Aorta (tissue), 5 donors: ENCODE data around the gene CEP170B. TPM values are rescaled to one million over a fixed set of nuclear protein-coding genes. Genes with fewer than 3 reads are reported as not detected.
"Not testable (repeated sequence)": the region's sequence is repeated elsewhere in the genome, so short reads cannot be mapped to it uniquely, and the experiment has no call there.

Experiments
- ATAC-seq: fragments of 200-7000 bp; cut with Tn5 transposase; one replicate; pipeline ENCODE4 v1.9.1; 2022; ENCODE audit warnings: moderate library complexity; ENCODE audit not compliant: low FRiP score
- DNase-seq, 2 donors: peaks; one replicate each; pipeline ENCODE4 v3.0.0-alpha.2; 2020
- H3K27ac ChIP-seq, 2 donors: one replicate each; pipeline ENCODE4 v1.5.1; 2013; ENCODE audit warnings: low read length in 2 of 2, mild to moderate bottlenecking in 2 of 2, moderate library complexity in 2 of 2, control low read depth in 1 of 2, inconsistent platforms in 1 of 2, low read depth in 1 of 2
- H3K27me3 ChIP-seq, 2 donors: one replicate each; pipeline ENCODE4 v1.6.1; 2013; ENCODE audit warnings: control low read depth in 1 of 2, low read length in 1 of 2, mild to moderate bottlenecking in 1 of 2, moderate library complexity in 1 of 2; ENCODE audit not compliant: insufficient read depth in 2 of 2, control insufficient read depth in 1 of 2
- H3K36me3 ChIP-seq, 2 donors: one replicate each; pipeline ENCODE4 v1.6.1; 2013; ENCODE audit warnings: control low read depth in 1 of 2, low read length in 1 of 2, mild to moderate bottlenecking in 1 of 2; ENCODE audit not compliant: insufficient read depth in 2 of 2, control insufficient read depth in 1 of 2
- H3K4me1 ChIP-seq, 2 donors: one replicate each; pipeline ENCODE4 v1.6.1; 2013; ENCODE audit warnings: low read length in 2 of 2, control low read depth in 1 of 2, mild to moderate bottlenecking in 1 of 2, moderate library complexity in 1 of 2; ENCODE audit not compliant: insufficient read depth in 2 of 2, control insufficient read depth in 1 of 2
- H3K4me3 ChIP-seq, 2 donors: one replicate each; pipeline ENCODE4 v1.5.1; 2013; ENCODE audit warnings: low read length in 2 of 2, control low read depth in 1 of 2, mild to moderate bottlenecking in 1 of 2
- H3K9me3 ChIP-seq: one replicate; pipeline ENCODE4 v1.6.1; 2013; ENCODE audit warnings: mild to moderate bottlenecking, low read length; ENCODE audit not compliant: control insufficient read depth
- WGBS, 2 donors: extraction: QIAGEN DNeasy Blood & Tissue Kit; methylation state at CpG; one replicate each; pipeline ENCODE4 v1.1.7; 2013; 5-methylcytosine and 5-hydroxymethylcytosine counted together
- intact Hi-C, 2 donors: fragments of 100-400 bp; cut with DNase I; formaldehyde crosslinking; loops; one replicate each; pipeline versions ENCODE4 v1.14.2 to v1.15.0; 2022
- polyA plus RNA-seq, 2 donors: library from polyadenylated mRNA; stranded (reverse); fragments of 200-250 nt; gene quantifications; one replicate each; pipeline ENCODE4 v1.2.3, GENCODE V29; 2013
- total RNA-seq, 2 donors: library from RNA; stranded (reverse); fragmentation: NEBNext Ultra II Directional; extraction: Animal tissue kit (Norgen Biotek cat#: 25700); gene quantifications; one replicate each; pipeline ENCODE4 v1.2.1, GENCODE V29; 2021
- donor health status: healthy with polysubstance abuse.
- donor health status: Bipolar disorder and iron deficiency.
- donor health status: DM: no; HTN: no; CAD: no.
- donor health status: DM: no; HTN: no; CAD: no.
- donor health status: DM: yes; HTN: yes; CAD: no.

CEP170B gene
- total and polyA plus RNA-seq, 4 donors, result 6.4 to 36.2 (median 23.1) TPM

- no peaks in the 10 kb centered on the region for H3K27me3 ChIP-seq
- no peaks in the 10 kb centered on the region for H3K36me3 ChIP-seq
- no peak for ATAC-seq
- H3K4me1 ChIP-seq, result no peaks in the 10 kb centered on the region
- H3K27ac ChIP-seq, result no peak overlapping the region
- no peak overlapping the region for H3K4me3 ChIP-seq
- intact Hi-C loops, result no loop called here
- H3K9me3 ChIP-seq, result no peaks in the 10 kb centered on the region
- DNase-seq, result peak in 1 of 2 donors; percentile 32
- 88% methylated on average over 22 of the region's 22 CpGs for WGBS, 2 donors
These were observed 42.0 kb upstream of the CEP170B start for GRCh38 chr14:104822821-104823615.

- WGBS, 2 donors, result 97 to 98% methylated on average over 2 of the region's 2 CpGs
- Histone ChIP-seq H3K4me3 (no peak overlapping the region), H3K27ac (no peak overlapping the region), H3K27me3 (no peaks in the 10 kb centered on the region), H3K4me1 (no peaks in the 10 kb centered on the region), H3K36me3 (no peaks in the 10 kb centered on the region), H3K9me3 (no peaks in the 10 kb centered on the region)
- intact Hi-C loops, result loop anchor here in 1 of 2 donors (2.0 kb wide), 1 partner anchor 54 kb away; no protein-coding TSS in a partner anchor
- DNase-seq (no peak), ATAC-seq (no peak)
These were observed 40.6 kb upstream of the CEP170B start for GRCh38 chr14:104824353-104824997.

- no peak overlapping the region for H3K27ac ChIP-seq
- WGBS, 2 donors, result 0 to 1% methylated on average over 38 to 54 of the region's 54 CpGs
These were observed 38.7 kb upstream of the CEP170B start for GRCh38 chr14:104826189-104826860.

GRCh38 chr14:104826861-104827176, 38.2 kb upstream of the CEP170B start:
- H3K27me3 ChIP-seq, result no peaks in the 10 kb centered on the region
- H3K4me3 ChIP-seq, result peak overlapping the region in 1 of 2 donors; percentile 27
- intact Hi-C loops, result loop anchor here in 1 of 2 donors (1.0 kb wide), 1 partner anchor 59 kb away; no protein-coding TSS in a partner anchor
- WGBS, 2 donors, result 1 to 2% methylated on average over 23 to 27 of the region's 27 CpGs
- H3K27ac ChIP-seq, result no peak overlapping the region
- DNase-seq (no peak), ATAC-seq (no peak)
- no peaks in the 10 kb centered on the region for H3K36me3 ChIP-seq
- no peaks in the 10 kb centered on the region for H3K9me3 ChIP-seq
- H3K4me1 ChIP-seq, result no peaks in the 10 kb centered on the region

More at GRCh38 chr14:104826189-104826860, 38.7 kb upstream of the CEP170B start:
- Histone ChIP-seq H3K9me3 (no peaks in the 10 kb centered on the region), H3K4me1 (no peaks in the 10 kb centered on the region), H3K27me3 (no peaks in the 10 kb centered on the region), H3K36me3 (no peaks in the 10 kb centered on the region), H3K4me3 (peak overlapping the region; percentile 27 to 41)
- ATAC-seq (peak; percentile 96), DNase-seq (peak; percentile 94 to 98)
- intact Hi-C loops, result loop anchor here in 1 of 2 donors (1.0 kb wide), 1 partner anchor 58 kb away; no protein-coding TSS in a partner anchor

GRCh38 chr14:104827177-104828055, 37.7 kb upstream of the CEP170B start:
- H3K27me3 ChIP-seq, result no peaks in the 10 kb centered on the region
- no peak overlapping the region for H3K4me3 ChIP-seq
- intact Hi-C loops, result no loop called here
- no peak overlapping the region for H3K27ac ChIP-seq
- DNase-seq, result no peak
- no peaks in the 10 kb centered on the region for H3K4me1 ChIP-seq
- no peaks in the 10 kb centered on the region for H3K9me3 ChIP-seq
- WGBS, 2 donors, result 10% methylated on average over 39 of the region's 39 CpGs
- H3K36me3 ChIP-seq, result no peaks in the 10 kb centered on the region
- peak; percentile 50 for ATAC-seq

DNA sequence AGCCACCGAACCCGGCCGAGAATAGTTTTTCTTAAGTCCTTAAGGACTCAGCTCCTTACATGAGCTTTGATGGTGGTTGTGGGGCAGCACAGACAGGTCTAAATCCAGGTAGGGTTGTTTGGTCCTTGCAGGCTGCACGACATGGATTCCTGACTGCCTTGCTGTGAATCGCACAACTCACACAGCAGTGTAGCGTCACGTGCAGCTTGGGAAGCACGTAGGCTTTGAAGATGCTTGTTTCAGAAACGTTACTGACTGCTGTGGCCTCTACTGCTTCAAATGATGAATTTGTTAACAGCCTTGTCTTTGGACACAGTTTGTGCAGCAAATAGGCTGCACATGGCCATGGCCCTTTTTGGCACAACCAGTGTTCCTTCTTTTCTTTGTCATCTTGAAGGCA, 34.3 kb upstream of the CEP170B start:
- no peaks in the 10 kb centered on the region for H3K36me3 ChIP-seq
- H3K4me3 ChIP-seq, result no peak overlapping the region
- no peaks in the 10 kb centered on the region for H3K9me3 ChIP-seq
- H3K27me3 ChIP-seq, result no peaks in the 10 kb centered on the region
- intact Hi-C loops, result no loop called here
- ATAC-seq (no peak), DNase-seq (no peak)
- no peaks in the 10 kb centered on the region for H3K4me1 ChIP-seq
- no peak overlapping the region for H3K27ac ChIP-seq
- WGBS, 2 donors, result 59 to 60% methylated on average over 9 of the region's 9 CpGs

GRCh38 chr14:104836171-104836935, 28.7 kb upstream of the CEP170B start:
- intact Hi-C loops, H3K4me3 ChIP-seq: not testable (repeated sequence)
- 91% methylated on average over 36 to 41 of the region's 41 CpGs for WGBS, 2 donors

More at GRCh38 chr14:104836171-104836935, 28.7 kb upstream of the CEP170B start:
- H3K36me3 ChIP-seq, H3K27me3 ChIP-seq, DNase-seq, H3K27ac ChIP-seq, H3K4me1 ChIP-seq, ATAC-seq, H3K9me3 ChIP-seq: not testable (repeated sequence)
